Prostate gland (tissue), 2 donors: ENCODE measurements around the gene ALDH3A1. TPM values are rescaled to one million over a fixed set of nuclear protein-coding genes. Genes with fewer than 3 reads are reported as not detected.

Experiments used
- DNase-seq: peaks from one replicate; pipeline ENCODE4 v3.0.0-alpha.2; 2019; ENCODE audit warnings: low spot score
- H3K27ac ChIP-seq, 2 donors: fragments of 200-600 bp; sonication (generic); 2 replicates each; pipeline ENCODE4 v1.5.1; 2017 to 2019
- H3K27me3 ChIP-seq: fragments of 200-600 bp; sonication (generic); replicated peaks from 2 replicates; pipeline ENCODE4 v1.5.1; 2019; ENCODE audit not compliant: insufficient read depth
- H3K36me3 ChIP-seq, 2 donors: fragments of 200-600 bp; sonication (generic); 1 replicate in 1 of 2; 2 replicates in 1 of 2; pipeline versions ENCODE4 v1.5.1 to v1.8.1; 2017 to 2019
- H3K4me1 ChIP-seq: fragments of 200-600 bp; sonication (generic); replicated peaks from 2 replicates; pipeline ENCODE4 v1.5.1; 2019
- H3K4me3 ChIP-seq, 2 donors: fragments of 200-600 bp; sonication (generic); 2 replicates each; pipeline ENCODE4 v1.5.1; 2017 to 2019
- H3K9me3 ChIP-seq: fragments of 200-600 bp; sonication (generic); 2 replicates; pipeline ENCODE4 v1.5.1; 2017
- CTCF ChIP-seq, 4 experiments: fragments of 200-600 bp in 2 of 4; fragments of 450-650 bp in 2 of 4; sonication (generic) in 2 of 4; IDR thresholded peaks; 1 replicate in 3 of 4; 2 replicates in 1 of 4; pipeline ENCODE4 v1.5.1; 2016 to 2019; ENCODE audit warnings: antibody characterized with exemption in 4 of 4, mild to moderate bottlenecking in 2 of 4, moderate library complexity in 2 of 4
- POLR2A ChIP-seq: fragments of 450-650 bp; IDR thresholded peaks from one replicate; pipeline ENCODE4 v1.6.1; 2016; ENCODE audit warnings: antibody characterized with exemption, mild to moderate bottlenecking
- POLR2AphosphoS5 ChIP-seq: sonication (generic); formaldehyde crosslinking; IDR thresholded peaks from one replicate; pipeline ENCODE4 v1.6.1; 2017; ENCODE audit warnings: antibody characterized with exemption
- WGBS: methylation state at CpG from one replicate; pipeline ENCODE4 v1.1.5; 2018; 5-methylcytosine and 5-hydroxymethylcytosine counted together
- intact Hi-C: fragments of 100-400 bp; cut with DNase I; formaldehyde crosslinking; loops from one replicate; pipeline ENCODE4 v1.14.2; 2022
- total RNA-seq, 2 donors: library from RNA; depleted of rRNA; stranded (reverse); fragments of >200 nt; gene quantifications; one replicate each; pipeline ENCODE4 v1.1.0, GENCODE V29; 2016

Gene ALDH3A1
- total RNA-seq: 10 to 100 TPM in 1 of 2 donors, 1 to 10 TPM in 1; 2.1 to 12.8 TPM

- H3K4me3 ChIP-seq: no peak within 1 kb of the TSS
- no peak for TF ChIP-seq CTCF (IDR thresholded peaks at IDR 0.05)
- TF ChIP-seq POLR2AphosphoS5: peak; percentile 61
- TF ChIP-seq POLR2A: no peak
Measured at GRCh38 chr17:19747829-19748806, at the start of gene ALDH3A1. TSS of gene ALDH3A1 (minus strand) at chr17:19748298. CDS start at chr17:19745129, 3,169 bp downstream.

GRCh38 chr17:19796457-19796856 lies 48.4 kb upstream of the ALDH3A1 start:
- no peaks in the 10 kb centered on the region for H3K4me1 ChIP-seq
- intact Hi-C loops: no loop called here
- no peaks in the 10 kb centered on the region for H3K9me3 ChIP-seq
- WGBS: 94% methylated on average over 4 of the region's 4 CpGs
- H3K4me3 ChIP-seq: no peak overlapping the region
- H3K27me3 ChIP-seq: no peaks in the 10 kb centered on the region
- no peak overlapping the region for H3K27ac ChIP-seq
- H3K36me3 ChIP-seq: peaks cover 9 to 19% of the 10 kb centered on the region in 2 donors
- TF ChIP-seq POLR2AphosphoS5: no peak
- no peak for TF ChIP-seq POLR2A
- TF ChIP-seq CTCF (IDR thresholded peaks at IDR 0.05): no peak
- no peak for DNase-seq

More at GRCh38 chr17:19747829-19748806, at the start of gene ALDH3A1:
- WGBS: 34% methylated on average over 25 of the region's 25 CpGs
- no peaks in the 10 kb centered on the region for H3K36me3 ChIP-seq
- no peak within 1 kb of the TSS for H3K27ac ChIP-seq
- H3K9me3 ChIP-seq: no peaks in the 10 kb centered on the region
- intact Hi-C loops: no loop called here
- peaks cover 10% of the 10 kb centered on the region for H3K4me1 ChIP-seq
- H3K27me3 ChIP-seq: no peaks in the 10 kb centered on the region
- peak; percentile 72 for DNase-seq

- DNase-seq: no peak
- H3K4me1 ChIP-seq: no peaks in the 10 kb centered on the region
- intact Hi-C loops: no loop called here
- H3K27ac ChIP-seq: no peak overlapping the region
- no peak for TF ChIP-seq POLR2AphosphoS5
- TF ChIP-seq POLR2A: no peak
- TF ChIP-seq CTCF (IDR thresholded peaks at IDR 0.05): no peak
- H3K9me3 ChIP-seq: no peaks in the 10 kb centered on the region
- WGBS: 88% methylated on average over 3 of the region's 3 CpGs
- H3K4me3 ChIP-seq: no peak overlapping the region
- peaks cover 9 to 12% of the 10 kb centered on the region in 2 donors for H3K36me3 ChIP-seq
- no peaks in the 10 kb centered on the region for H3K27me3 ChIP-seq
Measured at GRCh38 chr17:19791918-19792550, 43.9 kb upstream of the ALDH3A1 start.

GRCh38 chr17:19787733-19788357 lies 39.7 kb upstream of the ALDH3A1 start:
- Histone ChIP-seq H3K27me3 (no peaks in the 10 kb centered on the region), H3K4me1 (no peaks in the 10 kb centered on the region), H3K9me3 (no peaks in the 10 kb centered on the region), H3K27ac (no peak overlapping the region), H3K36me3 (no peaks in the 10 kb centered on the region), H3K4me3 (no peak overlapping the region)
- no peak for TF ChIP-seq POLR2AphosphoS5
- no peak for TF ChIP-seq POLR2A
- no peak for TF ChIP-seq CTCF (IDR thresholded peaks at IDR 0.05)
- 83% methylated on average over 7 of the region's 7 CpGs for WGBS
- DNase-seq: no peak
- intact Hi-C loops: no loop called here
